ENCODE results near the gene GAREM1.

GAREM1 gene

DNA sequence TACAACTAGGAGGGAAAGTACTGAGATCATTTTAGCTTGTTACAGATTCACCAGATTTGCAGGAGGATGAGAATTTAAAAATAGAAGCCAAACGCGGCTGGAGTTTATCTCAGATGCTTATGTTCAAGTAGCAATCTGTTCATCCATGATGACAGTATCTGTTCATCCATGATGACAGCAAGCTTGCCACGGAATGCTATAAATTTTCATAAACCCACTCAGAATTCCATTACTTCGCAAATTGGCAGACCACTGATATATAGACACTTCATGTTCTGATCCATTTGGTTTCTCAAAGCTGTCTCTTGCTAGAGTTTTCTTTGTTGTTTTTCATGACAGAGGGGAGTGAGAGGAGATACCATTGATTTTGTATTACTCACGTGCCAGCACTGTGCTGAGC is 84.2 kb downstream of the GAREM1 start:
- H3K4me3 ChIP-seq (ENCODE audit: low read depth, low read length) = no peak overlapping the region
- no peak for DNase-seq (ENCODE audit: low read depth)
- TF ChIP-seq, protein P1, sequence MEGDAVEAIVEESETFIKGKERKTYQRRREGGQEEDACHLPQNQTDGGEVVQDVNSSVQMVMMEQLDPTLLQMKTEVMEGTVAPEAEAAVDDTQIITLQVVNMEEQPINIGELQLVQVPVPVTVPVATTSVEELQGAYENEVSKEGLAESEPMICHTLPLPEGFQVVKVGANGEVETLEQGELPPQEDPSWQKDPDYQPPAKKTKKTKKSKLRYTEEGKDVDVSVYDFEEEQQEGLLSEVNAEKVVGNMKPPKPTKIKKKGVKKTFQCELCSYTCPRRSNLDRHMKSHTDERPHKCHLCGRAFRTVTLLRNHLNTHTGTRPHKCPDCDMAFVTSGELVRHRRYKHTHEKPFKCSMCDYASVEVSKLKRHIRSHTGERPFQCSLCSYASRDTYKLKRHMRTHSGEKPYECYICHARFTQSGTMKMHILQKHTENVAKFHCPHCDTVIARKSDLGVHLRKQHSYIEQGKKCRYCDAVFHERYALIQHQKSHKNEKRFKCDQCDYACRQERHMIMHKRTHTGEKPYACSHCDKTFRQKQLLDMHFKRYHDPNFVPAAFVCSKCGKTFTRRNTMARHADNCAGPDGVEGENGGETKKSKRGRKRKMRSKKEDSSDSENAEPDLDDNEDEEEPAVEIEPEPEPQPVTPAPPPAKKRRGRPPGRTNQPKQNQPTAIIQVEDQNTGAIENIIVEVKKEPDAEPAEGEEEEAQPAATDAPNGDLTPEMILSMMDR (IDR thresholded peaks at IDR 0.05; ENCODE audit: low read depth, low read length, missing control alignments) = no peak

DNA sequence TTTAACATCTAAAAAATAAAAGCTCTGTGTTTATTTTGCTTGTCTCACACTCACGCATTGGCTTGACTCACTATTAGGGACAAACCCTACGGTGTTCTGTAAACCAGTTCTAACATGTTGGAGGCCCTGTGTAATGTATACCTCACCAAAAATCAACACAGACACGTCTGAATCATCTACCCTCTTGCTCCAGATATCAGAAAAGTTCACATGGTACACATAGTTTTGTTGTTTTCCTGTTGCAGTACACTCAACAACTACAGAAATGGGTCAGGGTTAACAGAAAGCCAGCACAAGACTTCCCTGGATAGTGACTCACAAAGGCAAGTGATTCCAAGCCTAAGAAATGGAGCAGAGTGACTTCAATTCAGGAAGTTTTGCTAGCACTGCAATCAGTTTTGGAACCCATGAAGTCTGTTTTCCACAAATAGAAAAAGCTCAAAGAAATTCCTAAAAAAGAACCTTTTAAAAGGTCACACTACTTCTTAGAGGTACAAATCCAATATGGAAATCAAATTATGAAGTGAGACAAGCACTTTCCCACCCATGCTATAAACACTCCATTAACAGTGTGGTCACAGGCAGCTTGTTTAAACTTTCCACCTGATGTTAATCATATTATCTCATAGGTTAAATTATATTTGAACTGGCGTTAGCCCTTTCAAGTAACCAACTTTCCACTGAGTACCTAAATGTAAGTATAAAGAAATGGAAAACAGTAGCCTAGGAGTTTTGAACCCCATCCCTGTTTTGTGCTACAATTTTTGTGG is 87.4 kb downstream of the GAREM1 start:
- TF ChIP-seq, protein P1 (IDR thresholded peaks at IDR 0.05; ENCODE audit: low read depth, low read length, missing control alignments) = no peak
- no peak for DNase-seq (ENCODE audit: low read depth)
- H3K4me3 ChIP-seq (ENCODE audit: low read depth, low read length) = no peak overlapping the region

DNA sequence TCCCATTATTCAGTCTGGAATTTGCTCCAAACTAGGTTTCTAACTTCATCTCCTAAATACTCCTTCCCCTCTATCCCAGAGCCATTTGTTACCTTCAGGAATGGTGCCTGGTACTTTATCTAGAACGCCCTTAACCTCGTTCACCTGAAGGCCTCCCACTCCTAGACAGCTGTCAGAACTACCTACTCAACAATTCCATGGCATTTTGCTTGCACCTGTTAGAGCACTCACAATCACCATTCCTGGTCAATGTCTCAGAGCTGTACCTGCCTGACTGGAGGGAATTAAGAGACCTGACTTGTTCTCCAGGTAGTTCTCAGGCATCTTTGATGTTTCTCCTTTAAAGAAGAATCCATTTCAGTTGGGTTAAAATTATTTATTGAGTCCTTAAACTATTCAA is 88.9 kb downstream of the GAREM1 start:
- TF ChIP-seq, protein P1 (IDR thresholded peaks at IDR 0.05; ENCODE audit: low read depth, low read length, missing control alignments) = no peak

DNA sequence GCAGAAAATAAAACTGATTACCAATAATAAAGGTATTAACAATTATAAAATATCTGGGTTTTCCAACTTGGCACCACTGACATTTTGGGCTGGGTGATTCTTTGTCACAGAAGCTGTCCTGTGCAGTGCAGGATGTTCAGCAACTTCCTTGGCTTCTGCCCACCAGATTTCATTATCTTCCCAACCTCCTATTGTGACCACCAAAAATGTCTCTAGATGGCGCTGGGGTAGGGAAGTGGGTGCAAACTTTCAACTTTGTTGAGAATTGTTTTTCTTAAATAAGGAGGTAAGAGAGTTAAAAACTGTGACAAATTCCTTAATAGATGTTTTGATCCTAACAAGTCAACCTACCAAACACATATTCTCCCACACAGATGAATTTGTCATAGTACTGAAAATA is 90.1 kb downstream of the GAREM1 start:
- TF ChIP-seq, protein P1 (IDR thresholded peaks at IDR 0.05; ENCODE audit: low read depth, low read length, missing control alignments) = no peak
- DNase-seq (ENCODE audit: low read depth) = no peak
- no peak overlapping the region for H3K4me3 ChIP-seq (ENCODE audit: low read depth, low read length)

More for the DNA sequence above, 88.9 kb downstream of the GAREM1 start:
- DNase-seq (ENCODE audit: low read depth) = no peak
- no peak overlapping the region for H3K4me3 ChIP-seq (ENCODE audit: low read depth, low read length)

DNA sequence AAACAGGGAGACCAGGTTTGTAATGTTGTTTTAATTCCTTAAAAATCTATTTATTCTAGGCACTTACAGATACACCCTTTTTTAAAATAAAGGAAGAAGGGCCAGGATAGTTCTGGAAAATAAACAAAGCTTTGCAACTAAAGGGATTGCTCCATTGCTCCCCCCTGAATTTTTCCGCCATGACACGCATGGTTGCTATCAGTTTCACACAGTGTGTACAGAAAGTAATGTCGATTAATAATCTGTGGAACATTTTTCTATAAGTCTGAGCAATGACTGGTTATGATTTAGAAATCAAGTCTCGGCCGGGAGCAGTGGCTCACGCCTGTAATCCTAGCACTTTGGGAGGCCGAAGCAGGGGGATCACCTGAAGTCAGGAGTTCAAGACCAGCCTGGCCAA is 90.8 kb downstream of the GAREM1 start:
- no peak overlapping the region for H3K4me3 ChIP-seq (ENCODE audit: low read depth, low read length)
- TF ChIP-seq, protein P1 (IDR thresholded peaks at IDR 0.05; ENCODE audit: low read depth, low read length, missing control alignments) = no peak
- no peak for DNase-seq (ENCODE audit: low read depth)

DNA sequence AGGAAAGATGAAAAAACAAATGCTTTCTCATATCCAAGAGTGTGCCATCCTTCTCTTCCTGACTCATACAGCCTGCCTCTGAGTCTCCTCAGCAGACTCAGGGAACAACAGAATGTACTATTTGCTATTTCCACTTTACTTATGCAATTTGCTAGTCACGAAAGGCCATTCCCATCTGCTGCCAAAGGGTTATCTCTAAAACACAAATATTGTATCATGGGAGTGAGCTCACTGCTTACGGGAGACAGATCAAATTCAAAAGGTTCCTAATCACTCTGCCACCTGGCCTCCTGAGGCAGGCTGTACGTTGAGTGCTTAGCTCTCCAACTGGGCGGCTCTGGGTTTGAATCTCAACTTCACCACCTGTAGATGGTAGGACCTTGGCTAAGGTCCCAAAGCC is 92.0 kb downstream of the GAREM1 start:
- DNase-seq (ENCODE audit: low read depth) = no peak
- TF ChIP-seq, protein P1 (IDR thresholded peaks at IDR 0.05; ENCODE audit: low read depth, low read length, missing control alignments) = no peak

DNA sequence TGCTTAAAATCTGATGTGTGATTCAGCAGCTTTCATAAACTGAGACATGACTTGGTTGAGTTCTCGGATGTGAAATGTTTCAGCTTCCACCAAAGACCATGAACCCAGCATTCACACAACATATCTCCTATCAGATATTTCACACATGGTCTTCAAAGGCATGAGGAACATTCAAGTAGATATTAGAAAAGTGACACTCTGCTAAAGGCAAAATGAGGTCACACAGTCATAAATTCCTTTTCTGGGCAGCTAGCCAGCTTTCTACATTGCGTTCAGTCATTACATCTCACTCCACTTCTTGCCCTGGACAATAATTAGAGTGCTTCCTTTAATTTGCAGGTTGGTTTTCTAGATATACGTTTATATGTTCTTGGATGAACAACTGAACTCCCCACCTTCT is 96.7 kb downstream of the GAREM1 start:
- DNase-seq (ENCODE audit: low read depth) = no peak
- H3K4me3 ChIP-seq (ENCODE audit: low read depth, low read length) = no peak overlapping the region
- TF ChIP-seq, protein P1 (IDR thresholded peaks at IDR 0.05; ENCODE audit: low read depth, low read length, missing control alignments) = no peak

More for the DNA sequence above, 92.0 kb downstream of the GAREM1 start:
- H3K4me3 ChIP-seq (ENCODE audit: low read depth, low read length) = no peak overlapping the region

Measured in GM12864 (cell line).